DMS53 (cell line): ENCODE measurements around the gene SAXO2.
"Not testable (repeated sequence)": the region's sequence is repeated elsewhere in the genome, so short reads cannot be mapped to it uniquely, and the experiment has no call there.

Experiments
- DNase-seq: peaks from one replicate; lab custom pipeline; 2025; lab: John Stamatoyannopoulos, UW

Gene SAXO2

DNA sequence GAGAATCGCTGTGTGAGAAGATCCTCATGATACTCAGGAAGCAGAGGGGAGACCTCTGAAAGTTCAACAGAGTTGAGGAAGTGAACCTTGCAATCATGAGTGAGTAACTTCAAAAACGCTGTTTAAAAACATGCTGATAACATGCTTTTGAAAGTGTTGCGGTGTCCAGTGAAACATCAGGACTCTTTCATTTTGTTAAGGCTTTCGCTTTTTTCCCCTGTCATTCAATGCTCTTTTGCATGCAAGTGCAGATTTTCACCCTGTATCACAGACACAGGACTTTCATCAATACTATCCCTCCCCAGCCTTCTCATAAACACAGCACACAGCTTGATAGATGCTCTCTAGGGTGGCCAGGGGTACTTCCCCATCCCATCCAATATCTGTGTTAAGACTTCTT lies 23.9 kb downstream of the SAXO2 start:
- not testable (repeated sequence) for DNase-seq

DNA sequence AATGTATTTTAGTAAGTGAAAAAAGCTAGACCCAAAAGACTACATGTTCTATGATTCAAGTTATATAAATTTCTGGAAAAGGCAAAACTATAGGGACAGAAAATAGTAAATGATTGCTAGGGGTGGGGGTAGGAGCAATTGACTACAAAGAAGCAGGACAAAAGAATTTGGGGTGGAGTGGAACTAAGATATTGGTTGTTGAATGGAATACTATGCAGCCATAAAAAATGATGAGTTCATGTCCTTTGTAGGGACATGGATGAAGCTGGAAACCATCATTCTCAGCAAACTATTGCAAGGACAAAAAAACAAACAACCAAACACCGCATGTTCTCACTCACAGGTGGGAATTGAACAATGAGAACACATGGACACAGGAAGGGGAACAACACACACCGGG lies 25.6 kb downstream of the SAXO2 start:
- DNase-seq, result not testable (repeated sequence)

DNA sequence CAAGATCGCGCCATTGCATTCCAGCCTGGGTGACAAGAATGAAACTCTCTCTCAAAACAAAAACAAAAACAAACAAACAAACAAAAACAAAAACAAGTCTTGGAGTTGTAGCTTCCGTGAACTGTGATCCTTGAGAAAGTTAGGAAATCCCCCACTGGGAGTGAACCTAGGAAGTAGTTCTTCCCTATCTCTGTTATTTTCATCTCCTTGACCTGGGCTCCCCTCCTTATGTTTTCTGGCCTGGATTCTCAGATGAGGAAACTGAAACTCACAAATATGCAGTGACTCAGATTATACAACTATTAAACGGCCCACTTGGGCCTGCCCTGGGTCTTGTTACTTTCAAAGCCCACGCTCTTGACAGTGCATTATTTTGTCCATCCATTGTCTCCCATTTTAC lies 29.7 kb downstream of the SAXO2 start:
- no peak for DNase-seq

DNA sequence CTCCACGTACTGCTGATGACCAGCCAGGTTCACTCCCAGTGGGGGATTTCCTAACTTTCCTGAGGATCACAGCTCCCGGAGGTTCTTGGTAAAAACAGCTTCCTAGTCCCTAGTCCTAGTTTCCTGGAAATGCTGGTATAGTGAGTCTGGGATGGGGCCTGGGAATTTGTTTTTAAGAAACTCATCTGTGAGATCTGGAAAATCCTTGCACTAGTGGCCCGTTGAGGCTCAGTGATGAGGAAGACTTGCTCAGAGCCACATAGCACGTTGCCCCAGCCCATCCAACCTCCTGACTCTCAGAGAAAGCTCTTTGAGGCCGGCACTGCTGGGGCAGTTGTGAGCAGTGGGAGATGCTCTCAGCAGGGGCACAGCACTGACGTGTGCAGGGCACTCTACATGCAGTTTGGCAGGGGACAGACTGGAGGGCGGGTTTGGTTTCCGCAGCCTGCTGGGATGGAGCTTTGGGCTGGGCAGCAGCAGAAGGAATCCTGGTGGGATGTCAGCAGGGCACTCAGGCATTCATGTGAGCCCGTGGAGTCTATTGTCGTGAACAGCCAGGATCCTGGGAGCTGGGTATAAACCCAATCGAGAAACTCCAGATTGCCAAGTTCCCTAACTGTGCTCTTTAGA lies 31.6 kb downstream of the SAXO2 start:
- no peak for DNase-seq

DNA sequence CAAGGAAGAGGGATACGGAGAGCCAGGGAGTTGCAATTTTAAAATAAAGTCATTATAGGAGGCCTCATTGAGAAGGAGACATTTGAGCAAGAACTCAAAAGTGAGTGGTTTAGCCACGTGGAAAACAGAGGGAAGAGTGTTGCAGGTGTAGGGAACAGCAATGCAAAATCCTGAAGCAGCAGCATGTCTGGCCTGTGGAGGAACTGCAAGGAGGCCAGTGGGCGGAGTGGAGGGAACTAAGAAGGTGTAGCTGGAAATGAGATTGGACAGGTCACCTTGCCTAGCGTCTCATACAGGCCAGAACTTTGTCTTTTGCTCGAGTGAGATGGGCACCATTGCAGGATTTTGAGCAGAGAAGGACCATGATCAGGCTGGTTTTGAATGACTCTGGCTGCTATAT lies 34.9 kb downstream of the SAXO2 start:
- DNase-seq, result no peak

DNA sequence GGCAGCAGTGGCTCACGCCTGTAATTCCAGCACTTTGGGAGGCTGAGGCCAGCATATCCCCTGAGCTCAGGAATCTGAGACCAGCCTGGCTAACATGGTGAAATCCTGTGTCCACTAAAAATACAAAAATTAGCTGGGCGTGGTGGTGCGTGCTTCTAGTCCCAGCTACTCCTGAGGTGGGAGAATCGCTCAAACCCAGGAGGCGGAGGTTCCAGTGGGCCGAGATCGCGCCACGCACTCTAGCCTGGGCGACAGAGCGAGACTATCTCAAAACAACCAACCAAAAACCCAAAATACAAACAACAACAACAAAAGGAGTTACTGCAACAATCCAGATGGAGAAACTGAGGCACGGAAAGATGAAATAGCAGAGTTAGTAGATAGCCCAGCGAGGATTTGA lies 35.4 kb downstream of the SAXO2 start:
- DNase-seq, result no peak

DNA sequence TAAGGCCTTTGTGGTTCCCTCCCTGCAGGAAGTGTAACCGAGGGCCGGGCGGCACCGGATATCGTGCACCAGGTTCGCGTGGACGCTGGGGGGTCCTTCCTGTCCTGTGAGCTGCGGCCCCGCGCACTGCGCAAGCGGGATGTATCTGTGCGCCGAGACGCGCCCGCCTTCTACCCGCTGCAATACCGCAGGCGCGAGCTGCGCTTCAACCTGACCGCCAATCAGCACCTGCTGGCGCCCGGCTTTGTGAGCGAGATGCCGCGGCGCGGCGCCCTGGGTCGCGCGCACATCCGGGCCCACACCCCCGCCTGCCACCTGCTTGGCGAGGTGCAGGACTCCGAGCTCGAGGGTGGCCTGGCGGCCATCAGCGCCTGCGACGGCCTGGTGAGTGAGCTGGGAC lies 35.9 kb downstream of the SAXO2 start:
- DNase-seq, result no peak

DNA sequence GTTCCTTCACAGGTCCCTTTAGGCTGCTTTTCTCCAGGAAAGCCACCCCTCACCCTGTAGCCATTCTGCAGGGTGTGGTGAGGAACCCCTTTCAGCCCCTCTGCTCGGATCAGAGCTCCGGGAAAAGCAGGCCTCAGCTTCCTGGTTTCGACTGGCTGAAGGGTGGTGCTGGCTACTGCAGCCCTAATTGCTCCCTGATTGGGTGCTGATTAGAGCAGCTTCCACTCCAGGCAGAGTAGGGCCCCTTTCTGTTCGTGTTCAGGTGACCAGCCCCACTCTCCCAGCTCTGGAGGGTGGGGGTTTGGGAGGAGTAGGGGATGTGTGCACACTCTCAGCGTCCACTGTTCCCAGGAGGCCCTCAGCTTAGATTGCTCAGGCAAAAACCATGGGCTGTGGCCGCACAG lies 36.9 kb downstream of the SAXO2 start:
- DNase-seq, result not testable (repeated sequence)

DNA sequence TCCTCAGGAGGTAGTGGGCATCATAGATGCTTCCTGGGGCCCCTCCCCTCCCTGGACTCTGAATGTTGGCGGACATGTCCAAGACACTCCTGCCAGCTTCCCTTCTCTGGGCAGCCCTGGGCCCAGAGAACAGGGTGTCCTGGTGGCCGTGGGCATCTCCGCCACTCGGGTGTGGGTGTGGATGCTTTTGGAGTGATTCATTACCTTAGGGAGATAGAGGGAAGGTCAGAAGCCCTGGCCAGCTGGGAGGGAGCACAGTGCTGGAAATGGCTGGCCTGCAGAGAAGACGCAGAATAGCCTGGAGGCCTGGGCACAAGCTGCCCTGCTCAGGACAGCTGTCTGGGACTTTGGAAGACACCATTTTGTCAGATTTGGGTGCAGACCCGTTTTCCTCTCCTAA lies 37.7 kb downstream of the SAXO2 start:
- not testable (repeated sequence) for DNase-seq

DNA sequence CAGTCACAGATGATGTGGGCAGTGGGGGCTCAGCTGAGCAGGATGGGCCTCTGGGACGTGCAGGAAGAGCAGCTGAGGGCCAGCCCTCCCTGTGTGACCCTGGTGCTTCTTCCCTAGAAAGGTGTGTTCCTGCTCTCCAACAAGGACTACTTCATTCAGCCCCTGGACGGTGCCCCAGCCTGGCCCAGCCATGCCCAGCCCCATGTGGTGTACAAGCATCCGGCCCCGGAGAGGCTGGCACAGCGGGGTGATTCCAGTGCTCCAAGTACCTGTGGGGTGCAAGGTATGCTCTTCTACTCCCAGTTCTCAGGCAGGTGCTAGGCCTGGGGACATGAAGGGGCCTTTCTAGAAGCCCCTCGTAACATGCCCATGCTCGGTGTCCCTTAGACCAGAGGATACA lies 38.3 kb downstream of the SAXO2 start:
- DNase-seq, result no peak

DNA sequence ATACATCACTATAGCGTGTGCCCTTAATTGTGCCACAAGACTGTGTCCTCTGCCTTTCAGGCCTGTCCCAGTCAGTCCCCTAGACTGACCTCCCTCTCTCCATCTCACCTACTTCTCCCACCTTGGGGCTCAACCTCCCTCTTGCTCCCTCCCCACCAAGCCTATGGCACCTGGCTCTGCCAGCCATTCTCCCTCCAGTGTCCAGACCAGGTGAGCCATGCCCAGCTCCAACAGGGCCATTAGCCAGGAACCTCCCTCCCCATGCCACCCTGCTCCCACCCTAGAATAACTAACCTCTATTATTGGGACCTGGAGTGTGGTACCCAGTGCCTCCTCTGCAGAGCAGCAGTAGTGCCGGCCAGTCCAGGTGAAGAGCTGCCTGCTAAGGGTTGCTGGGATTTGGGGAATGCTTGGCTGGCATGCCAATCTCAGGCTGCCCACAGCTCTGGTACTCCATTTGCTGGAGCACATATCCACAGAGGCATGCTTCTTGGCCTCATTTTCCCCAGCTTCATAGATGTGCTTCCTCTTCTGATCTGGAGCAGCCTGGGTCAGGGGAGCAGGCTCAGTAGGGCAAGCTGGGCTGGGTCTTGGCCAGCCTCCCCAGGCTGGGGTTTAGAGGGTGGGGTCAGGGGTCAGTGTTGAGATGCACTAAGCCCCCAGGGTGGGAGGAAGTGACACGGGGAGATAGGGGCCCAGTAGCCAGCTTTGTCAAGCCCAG lies 38.8 kb downstream of the SAXO2 start:
- DNase-seq, result no peak

DNA sequence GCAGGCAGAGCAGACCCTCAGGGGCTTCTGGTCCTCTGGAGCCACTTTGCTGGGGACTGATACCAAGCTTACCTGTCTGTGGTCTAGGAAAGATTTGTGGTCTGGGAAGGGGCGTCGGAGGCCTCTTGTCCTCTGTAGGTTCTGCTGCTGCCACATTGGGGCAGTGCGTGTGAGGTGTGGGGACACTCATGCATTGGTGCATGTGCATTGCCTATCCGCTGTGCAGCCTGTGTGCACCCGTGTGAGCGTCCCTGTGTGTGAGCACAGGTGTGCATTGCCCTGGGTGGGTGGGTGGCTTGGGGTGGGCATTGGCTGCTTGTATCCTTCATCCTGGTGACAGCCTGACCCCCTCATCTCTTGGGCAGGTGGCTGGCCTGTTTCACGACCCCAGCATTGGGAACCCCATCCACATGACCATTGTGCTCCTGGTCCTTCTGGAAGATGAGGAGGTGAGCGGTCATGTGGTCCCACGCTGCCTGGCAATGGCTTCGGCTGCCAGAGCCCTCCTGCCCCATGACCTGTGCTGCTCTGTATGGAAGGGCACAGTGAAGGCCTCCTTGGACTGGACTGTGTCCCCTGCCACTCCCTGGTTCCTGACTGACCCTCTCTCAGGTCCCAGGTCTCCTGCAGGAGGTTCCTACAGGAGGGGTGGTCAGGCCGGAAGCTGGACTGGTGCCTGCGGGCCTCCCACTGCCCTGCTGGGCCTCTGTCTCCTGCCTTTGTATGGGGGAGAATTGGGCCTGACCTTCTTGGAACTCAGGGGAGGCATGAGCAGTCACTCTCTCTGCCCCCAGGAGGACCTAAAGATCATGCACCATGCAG lies 41.5 kb downstream of the SAXO2 start:
- DNase-seq, result no peak

DNA sequence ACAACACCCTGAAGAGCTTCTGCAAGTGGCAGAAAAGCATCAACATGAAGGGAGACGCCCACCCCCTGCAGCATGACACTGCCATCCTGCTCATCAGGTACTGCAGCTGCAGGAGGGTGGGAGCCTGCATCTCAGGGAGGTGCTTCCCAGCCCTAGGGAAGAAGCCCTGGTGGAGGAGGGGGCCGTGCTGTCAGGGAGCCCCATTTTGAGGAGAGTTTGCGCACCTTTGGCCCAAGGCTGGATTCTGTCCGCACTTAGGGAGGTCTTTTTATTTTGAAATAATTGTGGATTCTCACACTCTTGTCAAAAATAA lies 42.1 kb downstream of the SAXO2 start:
- no peak for DNase-seq

DNA sequence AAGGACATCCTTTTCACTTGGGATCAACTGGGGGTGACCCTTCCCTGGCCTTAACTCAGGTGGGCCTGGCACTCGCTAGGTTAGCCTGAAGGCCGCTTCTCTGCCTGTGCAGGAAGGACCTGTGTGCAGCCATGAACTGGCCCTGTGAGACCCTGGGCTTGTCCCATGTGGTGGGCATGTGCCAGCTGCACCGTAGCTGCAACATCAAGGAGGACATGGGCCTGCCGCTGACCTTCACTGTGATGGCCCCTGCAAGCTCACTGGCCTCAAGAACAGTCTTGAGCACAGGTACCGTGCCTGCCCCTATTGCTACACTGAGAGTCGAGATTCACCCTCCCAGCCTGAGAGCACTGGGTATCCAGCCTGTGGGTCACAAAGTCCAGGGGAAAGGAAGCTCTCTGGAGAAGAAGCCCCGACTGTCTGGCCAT lies 43.0 kb downstream of the SAXO2 start:
- DNase-seq, result no peak

DNA sequence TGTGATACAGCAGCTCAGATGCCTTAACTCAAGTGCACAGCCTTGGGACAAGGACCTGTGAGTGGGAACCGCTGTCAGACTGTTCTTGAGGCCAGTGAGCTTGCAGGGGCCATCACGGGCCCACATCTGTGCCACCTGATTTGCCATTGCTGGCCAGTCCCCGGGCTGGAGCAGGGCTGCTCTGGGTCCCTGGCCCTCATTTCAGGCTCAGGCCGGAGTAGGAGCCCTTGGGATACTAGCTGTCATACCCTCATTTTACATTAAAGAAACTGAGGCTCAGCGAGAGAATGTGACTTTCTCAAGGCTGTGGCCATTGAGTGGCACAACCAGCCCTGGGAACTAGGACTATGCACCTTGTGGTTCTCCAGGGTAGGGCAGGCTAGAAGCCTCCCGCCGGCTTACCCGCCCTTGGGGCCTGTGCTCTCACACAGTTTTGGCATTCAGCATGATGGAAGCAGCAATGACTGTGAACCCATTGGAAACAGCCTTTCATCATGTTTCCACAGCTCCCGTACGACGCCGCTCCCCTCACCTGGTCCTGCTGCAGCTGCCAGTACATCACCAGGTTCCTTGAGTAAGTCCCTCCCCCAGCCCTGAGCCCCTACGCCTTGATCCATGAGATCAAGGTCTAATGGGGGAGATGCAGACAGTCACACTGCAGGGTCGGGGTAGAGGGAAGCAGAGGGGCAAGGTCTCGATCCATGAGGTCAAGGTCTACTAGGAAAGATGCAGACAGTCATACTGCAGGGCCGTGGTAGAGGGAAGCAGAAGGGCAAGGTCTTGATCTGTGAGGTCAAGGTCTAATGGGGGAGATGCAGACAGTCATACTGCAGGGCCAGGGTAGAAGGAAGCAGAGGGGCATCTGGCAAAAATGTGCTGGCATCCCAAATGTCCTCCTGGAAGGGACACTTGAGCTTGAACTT lies 44.4 kb downstream of the SAXO2 start:
- DNase-seq, result no peak

DNA sequence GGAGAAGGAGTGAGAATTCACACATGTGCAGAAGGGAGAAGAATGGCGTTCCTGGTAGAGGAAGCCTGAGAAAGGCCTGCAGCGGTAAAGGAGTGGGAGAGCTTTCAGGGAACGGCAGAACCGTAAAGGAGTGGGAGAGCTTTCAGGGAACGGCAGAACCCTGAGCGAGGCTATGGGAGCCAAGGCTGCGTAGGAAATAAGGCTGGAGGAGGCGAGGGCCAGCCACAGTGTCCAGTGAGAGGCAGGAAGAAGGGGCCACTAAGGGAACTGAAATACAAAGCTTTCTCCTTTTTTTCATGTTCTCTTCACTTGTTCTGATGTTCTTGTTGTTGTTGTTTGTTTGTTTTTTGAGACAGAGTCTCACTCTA lies 45.1 kb downstream of the SAXO2 start:
- DNase-seq, result no peak

DNA sequence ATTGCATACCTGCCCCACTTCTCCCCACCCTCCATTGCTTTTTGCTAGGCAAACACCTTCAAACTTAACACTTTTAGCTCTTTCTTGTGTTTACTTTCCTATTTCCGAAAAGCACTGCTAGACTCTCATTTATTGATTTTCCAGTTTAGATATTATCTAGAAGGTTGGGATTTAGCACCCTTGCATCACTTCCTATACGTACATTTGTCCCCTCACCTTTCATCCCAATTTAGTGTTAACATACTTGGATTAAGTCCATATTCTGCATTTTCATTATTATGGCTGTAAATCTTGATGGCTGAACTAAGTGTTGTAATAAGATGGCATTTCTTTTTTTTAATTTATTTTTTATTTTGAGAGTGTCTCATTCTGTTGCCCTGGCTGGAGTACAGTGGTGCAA lies 47.2 kb downstream of the SAXO2 start:
- no peak for DNase-seq

DNA sequence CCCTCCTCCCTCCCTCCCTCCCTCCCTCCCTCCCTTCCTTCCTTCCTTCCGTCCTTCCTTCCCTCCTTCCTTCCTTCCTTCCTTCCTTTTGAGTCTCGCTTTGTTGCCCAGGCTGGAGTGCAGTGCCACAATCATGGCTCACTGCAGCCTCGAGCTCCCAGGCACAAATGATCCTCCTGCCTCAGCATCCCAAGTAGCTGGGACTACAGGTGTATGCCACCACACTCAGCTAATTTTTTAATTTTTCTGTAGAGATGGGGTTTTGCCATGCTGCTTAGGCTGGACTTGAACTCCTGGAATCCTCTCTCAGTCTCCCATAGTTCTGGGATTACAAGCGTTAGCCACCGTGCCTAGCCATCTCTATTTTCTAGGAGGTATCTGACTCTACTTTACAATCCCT lies 48.7 kb downstream of the SAXO2 start:
- not testable (repeated sequence) for DNase-seq

DNA sequence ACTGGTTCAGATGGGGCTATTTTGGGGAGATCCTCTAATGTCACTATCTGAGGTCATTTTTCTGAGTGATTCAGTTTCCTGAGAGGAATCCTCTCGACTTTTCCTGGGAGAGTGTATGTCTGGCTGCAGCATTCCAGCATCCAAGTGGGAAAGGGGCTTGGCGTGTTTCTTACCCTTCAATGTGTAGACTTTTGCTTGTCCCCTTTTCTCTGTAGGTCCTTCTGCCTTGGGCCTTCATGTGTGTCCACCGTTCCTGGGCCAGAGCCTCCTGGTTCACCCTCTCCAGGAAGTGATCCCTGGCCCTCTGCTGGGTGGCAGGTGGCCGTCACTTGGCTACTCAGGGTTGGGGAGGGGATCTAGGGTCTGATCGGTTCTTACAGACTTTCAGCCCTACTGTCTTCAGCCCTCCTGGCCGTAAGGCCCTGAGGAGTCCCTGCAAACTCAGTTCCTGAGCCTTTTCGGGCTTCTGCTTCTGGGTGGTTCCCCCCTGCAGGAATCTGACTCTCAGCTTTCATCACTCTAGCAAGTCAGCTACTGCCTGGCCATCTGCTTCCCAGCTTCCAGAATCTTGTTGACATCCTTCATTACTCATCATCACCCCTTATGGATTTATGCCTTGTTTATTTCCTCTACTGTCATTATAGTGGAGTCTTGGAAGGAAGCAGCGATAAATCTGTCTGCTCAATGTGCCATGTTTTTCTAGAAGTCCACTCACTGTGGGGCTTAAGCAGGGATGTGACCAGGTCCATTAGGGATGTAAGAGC lies 50.1 kb downstream of the SAXO2 start:
- no peak for DNase-seq

DNA sequence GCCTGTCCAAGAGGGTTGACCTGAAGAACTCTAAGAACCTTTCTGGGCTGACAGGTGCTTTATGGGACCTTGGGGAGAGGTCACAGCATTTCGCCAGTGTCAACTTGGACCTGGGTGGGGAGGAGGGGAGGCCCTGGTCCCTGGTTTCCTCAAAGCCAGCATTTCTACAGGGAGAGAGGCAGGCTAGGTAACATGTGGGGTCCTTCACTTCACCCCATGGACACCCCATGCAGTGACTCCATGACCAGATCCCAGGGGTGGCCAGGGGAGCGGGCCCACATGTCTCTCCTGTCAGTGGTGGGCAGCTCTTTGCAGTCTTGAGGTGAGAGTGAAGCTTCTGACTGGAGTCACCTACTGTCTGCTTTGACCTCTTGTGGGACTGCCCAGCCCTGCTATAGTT lies 50.8 kb downstream of the SAXO2 start:
- DNase-seq, result no peak

DNA sequence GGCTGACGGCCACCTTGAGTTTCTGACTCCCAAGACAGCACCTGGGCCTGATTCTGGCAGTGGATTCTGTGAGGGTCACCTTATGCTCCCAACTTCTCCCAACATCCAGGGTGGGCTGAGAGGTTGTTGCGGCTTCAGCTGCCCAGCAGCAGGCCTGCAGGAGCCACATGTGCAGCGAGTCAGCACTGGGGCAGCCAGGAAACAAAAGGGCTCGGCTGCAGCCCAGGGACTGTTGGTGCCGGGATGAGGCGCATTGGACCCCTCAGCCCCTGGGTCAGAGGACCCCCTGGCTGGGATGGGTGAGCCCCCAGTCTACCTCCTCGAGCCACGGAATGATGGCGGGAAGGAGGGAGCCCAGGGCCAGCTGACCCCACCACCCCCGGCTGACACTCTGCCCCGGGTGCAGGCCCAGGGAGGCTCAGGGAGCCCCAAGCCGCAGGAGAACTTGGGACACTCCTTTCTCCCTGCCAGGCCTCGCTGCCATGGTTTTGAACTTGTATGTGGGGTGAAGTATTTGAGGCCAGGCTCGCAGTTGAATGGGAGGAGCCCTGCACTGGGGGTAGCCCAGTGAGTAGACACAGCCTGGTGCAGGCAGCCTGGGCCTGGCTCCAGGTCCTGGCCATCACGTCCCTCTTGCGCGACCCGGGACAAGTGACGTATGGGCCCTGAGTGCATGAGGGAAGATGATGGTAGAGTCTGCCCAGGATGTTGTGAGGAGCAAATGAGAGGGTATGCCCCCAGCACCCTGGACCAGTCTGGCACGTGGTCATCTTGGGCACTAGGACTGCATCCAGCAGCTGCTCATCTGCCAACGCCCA lies 51.5 kb downstream of the SAXO2 start:
- not testable (repeated sequence) for DNase-seq
